ENCODE results near the gene LMO1. TPM values are rescaled to one million over a fixed set of nuclear protein-coding genes. Genes with fewer than 3 reads are reported as not detected.

The LMO1 gene
- total and polyA plus RNA-seq, 10 donors = 0.17 to 1.0 (median 0.57) TPM; not detected in 5

DNA sequence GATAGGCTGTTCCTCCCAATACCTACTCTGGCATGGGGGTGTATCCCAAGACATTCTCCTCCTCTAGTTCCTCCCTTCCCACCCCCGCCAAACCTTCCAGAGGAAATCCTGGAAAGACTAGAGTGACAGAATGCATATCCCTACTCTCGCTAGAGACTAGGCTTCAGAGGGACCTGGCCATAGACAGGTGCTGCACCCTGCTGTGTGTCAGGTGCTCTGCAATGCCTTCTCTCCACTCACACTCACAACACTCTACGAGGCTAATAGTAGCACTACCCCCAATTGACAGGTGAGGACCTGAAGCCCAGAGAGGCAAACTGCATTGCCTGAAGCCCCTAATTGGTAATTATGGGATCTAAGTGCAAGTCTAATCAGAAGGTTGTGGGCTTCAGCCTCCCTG lies 46.2 kb upstream of the LMO1 start:
- TF ChIP-seq, protein P1, sequence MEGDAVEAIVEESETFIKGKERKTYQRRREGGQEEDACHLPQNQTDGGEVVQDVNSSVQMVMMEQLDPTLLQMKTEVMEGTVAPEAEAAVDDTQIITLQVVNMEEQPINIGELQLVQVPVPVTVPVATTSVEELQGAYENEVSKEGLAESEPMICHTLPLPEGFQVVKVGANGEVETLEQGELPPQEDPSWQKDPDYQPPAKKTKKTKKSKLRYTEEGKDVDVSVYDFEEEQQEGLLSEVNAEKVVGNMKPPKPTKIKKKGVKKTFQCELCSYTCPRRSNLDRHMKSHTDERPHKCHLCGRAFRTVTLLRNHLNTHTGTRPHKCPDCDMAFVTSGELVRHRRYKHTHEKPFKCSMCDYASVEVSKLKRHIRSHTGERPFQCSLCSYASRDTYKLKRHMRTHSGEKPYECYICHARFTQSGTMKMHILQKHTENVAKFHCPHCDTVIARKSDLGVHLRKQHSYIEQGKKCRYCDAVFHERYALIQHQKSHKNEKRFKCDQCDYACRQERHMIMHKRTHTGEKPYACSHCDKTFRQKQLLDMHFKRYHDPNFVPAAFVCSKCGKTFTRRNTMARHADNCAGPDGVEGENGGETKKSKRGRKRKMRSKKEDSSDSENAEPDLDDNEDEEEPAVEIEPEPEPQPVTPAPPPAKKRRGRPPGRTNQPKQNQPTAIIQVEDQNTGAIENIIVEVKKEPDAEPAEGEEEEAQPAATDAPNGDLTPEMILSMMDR (IDR thresholded peaks at IDR 0.05 in 8 of 11, conservative IDR thresholded peaks at IDR 0.05 in 3 of 11) = no peak
- TF ChIP-seq POLR2A (IDR thresholded peaks at IDR 0.05) (no peak), POLR2AphosphoS5 (IDR thresholded peaks at IDR 0.05) (no peak)
- peaks cover 0 to 7% (median 3%) of the 10 kb centered on the region in 8 donors for H3K9me3 ChIP-seq
- intact Hi-C loops (cut with DNase I; ENCODE audit: low total_unique reads) = no loop called here
- H3K4me1 ChIP-seq = no peaks in the 10 kb centered on the region
- H3K27ac ChIP-seq = no peak overlapping the region
- H3K4me3 ChIP-seq = no peak overlapping the region
- 44 to 54% (median 49%) methylated on average over 3 of the region's 3 CpGs for WGBS, 5 donors
- no peak for DNase-seq
- H3K27me3 ChIP-seq (replicated peaks in 1 of 7) = no peaks in the 10 kb centered on the region
- H3K36me3 ChIP-seq = no peaks in the 10 kb centered on the region

DNA sequence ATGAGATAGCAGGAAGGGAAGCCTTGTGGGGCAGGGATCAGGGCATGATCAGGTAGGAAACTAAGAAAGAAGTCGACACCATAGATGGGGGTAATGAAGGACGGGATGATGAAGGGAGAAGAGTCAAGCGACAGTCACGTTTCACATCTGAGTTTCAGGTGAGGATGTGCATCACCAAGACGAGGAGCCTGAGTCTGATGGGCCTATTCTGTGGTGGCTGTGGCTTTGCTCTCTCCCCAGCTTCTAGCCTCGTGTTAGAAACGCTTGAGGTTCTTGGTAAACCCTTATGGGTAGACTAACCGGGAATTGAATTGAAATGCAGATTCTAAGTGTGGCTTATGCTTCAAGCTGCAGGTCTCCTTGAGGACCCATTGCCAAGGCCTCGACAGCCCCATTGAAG lies 45.6 kb upstream of the LMO1 start:
- no peaks in the 10 kb centered on the region for H3K27me3 ChIP-seq (replicated peaks in 1 of 7)
- no peaks in the 10 kb centered on the region for H3K36me3 ChIP-seq
- peaks cover 0 to 12% (median 8%) of the 10 kb centered on the region in 8 donors for H3K9me3 ChIP-seq
- no peak for TF ChIP-seq POLR2AphosphoS5 (IDR thresholded peaks at IDR 0.05)
- intact Hi-C loops (cut with DNase I; ENCODE audit: low total_unique reads) = no loop called here
- no peak overlapping the region for H3K4me3 ChIP-seq
- no peak overlapping the region for H3K27ac ChIP-seq
- H3K4me1 ChIP-seq = no peaks in the 10 kb centered on the region
- no peak for DNase-seq
- 71 to 85% (median 79%) methylated on average over 9 of the region's 9 CpGs for WGBS, 5 donors

DNA sequence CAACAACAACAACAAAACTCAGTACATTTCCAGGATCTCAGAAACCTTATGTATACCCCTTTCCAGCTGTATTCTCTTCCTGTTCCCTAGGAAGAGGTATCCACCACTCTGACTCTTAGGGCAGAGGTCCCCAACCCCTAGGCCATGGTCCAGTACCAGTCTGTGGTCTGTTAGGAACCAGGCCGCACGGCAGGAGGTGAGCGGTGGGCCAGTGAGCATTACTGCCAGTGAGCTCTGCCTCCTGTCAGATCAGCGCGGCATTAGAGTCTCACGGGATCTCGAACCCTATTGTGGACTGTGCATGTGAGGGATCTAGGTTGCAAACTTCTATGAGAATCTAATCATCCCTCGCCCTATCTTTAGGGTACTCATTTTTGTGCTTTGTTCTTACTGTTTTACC lies 43.9 kb upstream of the LMO1 start:
- Histone ChIP-seq H3K9me3 (peaks cover 0 to 26% (median 17%) of the 10 kb centered on the region in 8 donors), H3K4me1 (no peaks in the 10 kb centered on the region), H3K36me3 (no peaks in the 10 kb centered on the region), H3K4me3 (no peak overlapping the region), H3K27ac (no peak overlapping the region), H3K27me3 (replicated peaks in 1 of 7) (no peaks in the 10 kb centered on the region)
- intact Hi-C loops (cut with DNase I; ENCODE audit: low total_unique reads) = no loop called here
- peak; percentile 58 for DNase-seq
- no peak for TF ChIP-seq POLR2A (IDR thresholded peaks at IDR 0.05)
- TF ChIP-seq, protein P1 (IDR thresholded peaks at IDR 0.05 in 8 of 11, conservative IDR thresholded peaks at IDR 0.05 in 3 of 11) = no peak
- TF ChIP-seq POLR2AphosphoS5 (IDR thresholded peaks at IDR 0.05) = no peak
- 81 to 95% (median 93%) methylated on average over 8 of the region's 8 CpGs for WGBS, 5 donors

DNA sequence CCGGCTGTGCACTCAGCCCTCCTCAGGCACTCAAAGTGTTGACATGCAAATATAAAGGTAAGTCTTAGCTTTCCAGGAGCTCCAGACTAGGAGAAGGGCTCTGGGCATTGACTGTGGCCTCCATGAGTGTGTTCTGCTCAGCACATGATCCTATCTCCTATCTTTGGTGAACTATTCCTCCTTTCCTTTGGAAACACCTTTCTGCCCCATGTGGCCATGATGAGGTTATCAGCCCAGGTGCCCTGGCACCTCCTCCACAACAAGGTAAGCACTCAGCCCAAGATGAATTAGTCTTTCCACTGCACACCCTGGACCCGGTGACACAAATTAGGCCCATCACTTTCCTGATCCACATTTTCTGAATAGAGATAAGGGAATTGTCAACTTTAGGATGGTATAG lies 37.9 kb upstream of the LMO1 start:
- H3K4me3 ChIP-seq = no peak overlapping the region
- WGBS, 5 donors = 81 to 96% (median 91%) methylated on average over 2 of the region's 2 CpGs
- H3K36me3 ChIP-seq = no peaks in the 10 kb centered on the region
- peak; percentile 18 for DNase-seq
- H3K4me1 ChIP-seq = peaks cover 0 to 13% (median 0%) of the 10 kb centered on the region in 6 donors
- no peak overlapping the region for H3K27ac ChIP-seq
- H3K9me3 ChIP-seq = peaks cover 0 to 27% (median 17%) of the 10 kb centered on the region in 8 donors
- H3K27me3 ChIP-seq (replicated peaks in 1 of 7) = peaks cover 0 to 13% (median 0%) of the 10 kb centered on the region in 7 donors
- intact Hi-C loops (cut with DNase I; ENCODE audit: low total_unique reads) = no loop called here
- no peak for TF ChIP-seq POLR2AphosphoS5 (IDR thresholded peaks at IDR 0.05)
- no peak for TF ChIP-seq POLR2A (IDR thresholded peaks at IDR 0.05)
- TF ChIP-seq, protein P1 (IDR thresholded peaks at IDR 0.05 in 8 of 11, conservative IDR thresholded peaks at IDR 0.05 in 3 of 11) = no peak
